ENCODE data around the gene PTGER3. TPM values are rescaled to one million over a fixed set of nuclear protein-coding genes. Genes with fewer than 3 reads are reported as not detected.

The PTGER3 gene
- total and polyA plus RNA-seq, 2 donors (not counting 1 experiment from before 2014, with no cell fraction given), result 0.89 to 1.5 TPM

GRCh38 chr1:70993798-70994197, 53.8 kb downstream of the PTGER3 start:
- H2AFZ ChIP-seq (ENCODE audit: low read length), result no peak overlapping the region
- no peak for TF ChIP-seq EZH2 (IDR thresholded peaks at IDR 0.05; ENCODE audit: low read length, missing control alignments)
- TF ChIP-seq CTCF (conservative IDR thresholded peaks at IDR 0.05 in 1 of 2, IDR thresholded peaks at IDR 0.05 in 1 of 2; ENCODE audit: low read depth in 1 of 2, low read length in 2 of 2), result no peak
- no peaks in the 10 kb centered on the region for H3K79me2 ChIP-seq (ENCODE audit: control insufficient read depth, insufficient read depth, low read length)
- H3K4me2 ChIP-seq (ENCODE audit: extremely low read depth, insufficient read depth, low read length), result no peak overlapping the region
- no peaks in the 10 kb centered on the region for H3K4me1 ChIP-seq (ENCODE audit: control insufficient read depth, extremely low read depth, insufficient read depth, low read length)
- no peak overlapping the region for H3K27ac ChIP-seq (ENCODE audit: insufficient read depth, low read length)
- DNase-seq (ENCODE audit: low read depth in 2 of 2), result no peak
- H3K27me3 ChIP-seq (ENCODE audit: control insufficient read depth, insufficient read depth, low read length), result no peaks in the 10 kb centered on the region
- no peaks in the 10 kb centered on the region for H3K9me3 ChIP-seq (ENCODE audit: control insufficient read depth, insufficient read depth, low read depth, low read length)
- no peak overlapping the region for H3K9ac ChIP-seq (ENCODE audit: insufficient read depth, low read length)
- H3K4me3 ChIP-seq (replicated peaks in 1 of 4; ENCODE audit: control extremely low read depth in 1 of 4, insufficient read depth in 1 of 4, low read depth in 3 of 4, low read length in 4 of 4), result no peak overlapping the region
- H3K36me3 ChIP-seq (ENCODE audit: control insufficient read depth, insufficient read depth, low read length), result no peaks in the 10 kb centered on the region
- no peaks in the 10 kb centered on the region for H4K20me1 ChIP-seq (ENCODE audit: control insufficient read depth, extremely low read depth, insufficient read depth, low read length)

GRCh38 chr1:70992521-70992920, 55.1 kb downstream of the PTGER3 start:
- Histone ChIP-seq H3K27me3 (ENCODE audit: control insufficient read depth, insufficient read depth, low read length) (no peaks in the 10 kb centered on the region), H3K27ac (ENCODE audit: insufficient read depth, low read length) (no peak overlapping the region), H3K4me3 (replicated peaks in 1 of 4; ENCODE audit: control extremely low read depth in 1 of 4, insufficient read depth in 1 of 4, low read depth in 3 of 4, low read length in 4 of 4) (no peak overlapping the region), H3K4me1 (ENCODE audit: control insufficient read depth, extremely low read depth, insufficient read depth, low read length) (no peaks in the 10 kb centered on the region), H4K20me1 (ENCODE audit: control insufficient read depth, extremely low read depth, insufficient read depth, low read length) (no peaks in the 10 kb centered on the region), H3K79me2 (ENCODE audit: control insufficient read depth, insufficient read depth, low read length) (no peaks in the 10 kb centered on the region), H3K9me3 (ENCODE audit: control insufficient read depth, insufficient read depth, low read depth, low read length) (no peaks in the 10 kb centered on the region), H3K36me3 (ENCODE audit: control insufficient read depth, insufficient read depth, low read length) (no peaks in the 10 kb centered on the region), H3K4me2 (ENCODE audit: extremely low read depth, insufficient read depth, low read length) (no peak overlapping the region), H2AFZ (ENCODE audit: low read length) (no peak overlapping the region), H3K9ac (ENCODE audit: insufficient read depth, low read length) (no peak overlapping the region)
- no peak for TF ChIP-seq CTCF (conservative IDR thresholded peaks at IDR 0.05 in 1 of 2, IDR thresholded peaks at IDR 0.05 in 1 of 2; ENCODE audit: low read depth in 1 of 2, low read length in 2 of 2)
- TF ChIP-seq EZH2 (IDR thresholded peaks at IDR 0.05; ENCODE audit: low read length, missing control alignments), result no peak
- no peak for DNase-seq (ENCODE audit: low read depth in 2 of 2)

- Histone ChIP-seq H3K79me2 (ENCODE audit: control insufficient read depth, insufficient read depth, low read length) (no peaks in the 10 kb centered on the region), H2AFZ (ENCODE audit: low read length) (no peak overlapping the region), H3K9ac (ENCODE audit: insufficient read depth, low read length) (no peak overlapping the region), H4K20me1 (ENCODE audit: control insufficient read depth, extremely low read depth, insufficient read depth, low read length) (no peaks in the 10 kb centered on the region), H3K27ac (ENCODE audit: insufficient read depth, low read length) (no peak overlapping the region), H3K9me3 (ENCODE audit: control insufficient read depth, insufficient read depth, low read depth, low read length) (no peaks in the 10 kb centered on the region), H3K36me3 (ENCODE audit: control insufficient read depth, insufficient read depth, low read length) (no peaks in the 10 kb centered on the region), H3K27me3 (ENCODE audit: control insufficient read depth, insufficient read depth, low read length) (no peaks in the 10 kb centered on the region), H3K4me3 (replicated peaks in 1 of 4; ENCODE audit: control extremely low read depth in 1 of 4, insufficient read depth in 1 of 4, low read depth in 3 of 4, low read length in 4 of 4) (no peak overlapping the region), H3K4me2 (ENCODE audit: extremely low read depth, insufficient read depth, low read length) (no peak overlapping the region), H3K4me1 (ENCODE audit: control insufficient read depth, extremely low read depth, insufficient read depth, low read length) (no peaks in the 10 kb centered on the region)
- TF ChIP-seq CTCF (conservative IDR thresholded peaks at IDR 0.05 in 1 of 2, IDR thresholded peaks at IDR 0.05 in 1 of 2; ENCODE audit: low read depth in 1 of 2, low read length in 2 of 2), result no peak
- no peak for TF ChIP-seq EZH2 (IDR thresholded peaks at IDR 0.05; ENCODE audit: low read length, missing control alignments)
- DNase-seq (ENCODE audit: low read depth in 2 of 2), result no peak
These were observed 57.0 kb downstream of the PTGER3 start for GRCh38 chr1:70990469-70991253.
